GM18499 (cell line): Measurements from ENCODE around the gene GSAP.
A peak's percentile ranks its signal among the peaks of the same experiment; 100 is the strongest.
"Not testable (repeated sequence)": the region's sequence is repeated elsewhere in the genome, so short reads cannot be mapped to it uniquely, and the experiment has no call there.

ENCODE experiments used
- ATAC-seq: cut with Tn5 transposase; IDR thresholded peaks from one replicate; pipeline ENCODE4 v1.9.1; 2021; ENCODE audit warnings: moderate number of reproducible peaks; ENCODE audit not compliant: insufficient read depth, unreplicated experiment

The GSAP gene, protein sequence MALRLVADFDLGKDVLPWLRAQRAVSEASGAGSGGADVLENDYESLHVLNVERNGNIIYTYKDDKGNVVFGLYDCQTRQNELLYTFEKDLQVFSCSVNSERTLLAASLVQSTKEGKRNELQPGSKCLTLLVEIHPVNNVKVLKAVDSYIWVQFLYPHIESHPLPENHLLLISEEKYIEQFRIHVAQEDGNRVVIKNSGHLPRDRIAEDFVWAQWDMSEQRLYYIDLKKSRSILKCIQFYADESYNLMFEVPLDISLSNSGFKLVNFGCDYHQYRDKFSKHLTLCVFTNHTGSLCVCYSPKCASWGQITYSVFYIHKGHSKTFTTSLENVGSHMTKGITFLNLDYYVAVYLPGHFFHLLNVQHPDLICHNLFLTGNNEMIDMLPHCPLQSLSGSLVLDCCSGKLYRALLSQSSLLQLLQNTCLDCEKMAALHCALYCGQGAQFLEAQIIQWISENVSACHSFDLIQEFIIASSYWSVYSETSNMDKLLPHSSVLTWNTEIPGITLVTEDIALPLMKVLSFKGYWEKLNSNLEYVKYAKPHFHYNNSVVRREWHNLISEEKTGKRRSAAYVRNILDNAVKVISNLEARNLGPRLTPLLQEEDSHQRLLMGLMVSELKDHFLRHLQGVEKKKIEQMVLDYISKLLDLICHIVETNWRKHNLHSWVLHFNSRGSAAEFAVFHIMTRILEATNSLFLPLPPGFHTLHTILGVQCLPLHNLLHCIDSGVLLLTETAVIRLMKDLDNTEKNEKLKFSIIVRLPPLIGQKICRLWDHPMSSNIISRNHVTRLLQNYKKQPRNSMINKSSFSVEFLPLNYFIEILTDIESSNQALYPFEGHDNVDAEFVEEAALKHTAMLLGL

DNA sequence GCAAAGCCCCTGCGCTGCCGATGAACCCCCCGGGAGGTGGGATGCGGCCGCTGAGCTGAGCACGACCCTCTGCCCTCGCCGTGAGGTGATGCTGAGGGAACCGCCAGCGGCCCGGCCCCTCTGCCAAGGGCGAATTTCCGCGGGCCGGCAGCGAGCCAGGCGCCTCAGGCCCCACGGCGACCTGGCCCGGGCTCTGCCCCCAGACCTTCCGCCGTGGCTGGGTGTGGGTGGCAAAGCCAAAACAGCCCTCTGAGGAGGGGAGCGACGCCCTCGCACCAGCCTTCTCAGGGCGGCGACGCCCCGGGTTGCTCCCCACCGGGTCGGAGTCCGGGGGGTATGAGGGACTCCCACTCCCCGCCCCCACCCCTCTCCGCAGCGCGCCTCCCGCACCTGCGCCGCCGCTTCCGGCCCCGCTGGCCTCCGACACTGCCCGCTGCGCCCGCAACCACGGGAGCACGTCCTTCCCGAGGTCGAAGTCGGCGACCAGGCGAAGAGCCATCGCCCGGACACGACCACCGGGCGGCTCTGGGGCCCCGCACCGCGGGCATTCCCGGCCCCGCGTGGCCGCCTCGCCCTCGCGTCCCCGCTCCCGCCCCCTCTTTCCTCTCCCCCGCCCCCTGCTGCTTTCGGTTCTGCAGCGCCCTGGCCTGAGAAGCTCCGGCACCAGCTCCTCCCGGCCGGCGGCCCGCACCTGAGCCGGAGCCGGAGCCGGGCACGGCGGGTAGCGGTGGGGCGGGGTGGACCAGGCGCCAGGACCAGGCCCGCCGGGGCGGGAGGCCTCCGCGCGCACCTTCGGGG lies at the start of gene GSAP:
Gene GSAP (minus strand): TSS at position 527 of the 798 bp plus-strand sequence. CDS start 28 bp downstream, at position 499.
- no peak for ATAC-seq

DNA sequence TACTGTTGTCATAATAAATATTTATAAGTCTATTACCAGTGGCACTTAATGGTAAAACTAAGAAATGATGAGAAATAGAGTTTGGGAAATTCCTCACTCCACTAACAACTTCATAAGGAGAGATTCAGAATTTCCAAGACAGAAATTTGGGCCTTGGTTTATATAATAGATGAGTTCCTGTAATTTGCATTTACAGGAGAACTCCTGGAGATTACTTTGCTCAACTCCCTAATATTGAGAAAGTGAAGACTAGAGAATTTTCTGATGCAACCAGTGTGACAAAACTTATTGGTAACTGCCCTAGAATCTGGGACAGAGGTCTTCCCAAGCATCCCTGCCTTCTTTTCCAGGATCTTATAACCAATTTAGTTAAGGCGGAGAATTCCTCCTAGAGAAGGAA lies 49.1 kb upstream of the GSAP start:
- ATAC-seq = no peak

DNA sequence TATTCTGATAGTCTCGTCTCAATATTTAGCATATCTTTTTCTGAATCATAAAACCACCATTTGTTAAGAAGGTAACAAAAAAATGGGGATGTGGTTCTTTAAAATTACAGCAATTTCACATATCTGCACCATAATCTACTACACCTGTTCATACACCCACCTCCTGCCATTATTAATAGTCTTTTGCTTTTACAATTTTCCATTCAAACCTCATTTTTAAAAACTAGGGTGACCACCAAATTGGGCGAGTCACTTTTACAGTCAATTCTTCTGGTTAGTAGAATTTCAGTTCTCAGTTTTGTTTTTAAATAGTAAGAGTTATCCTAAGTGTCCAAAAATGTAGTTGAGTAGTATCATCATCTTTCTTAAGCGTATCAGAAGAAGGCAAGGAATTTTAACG lies 48.4 kb upstream of the GSAP start:
- ATAC-seq = peak; percentile 50

DNA sequence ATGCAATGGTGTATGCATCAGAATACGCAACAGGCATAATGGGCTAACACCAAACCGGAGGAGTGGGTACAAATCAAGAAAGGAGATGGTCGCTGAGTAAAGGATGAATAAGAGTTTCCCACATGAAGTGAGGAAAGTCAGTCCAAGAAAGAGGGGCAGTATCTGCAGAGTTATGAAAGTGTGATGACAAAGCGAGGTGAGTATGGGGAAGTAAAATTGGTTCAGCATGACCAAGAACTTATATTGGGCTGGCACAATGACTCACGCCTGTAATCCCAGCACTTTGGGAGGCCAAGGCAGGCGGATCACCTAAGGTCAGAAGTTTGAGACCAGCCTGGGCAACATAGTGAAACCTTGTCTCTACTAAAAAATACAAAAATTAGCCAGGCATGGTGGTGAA lies 47.5 kb upstream of the GSAP start:
- ATAC-seq = peak; percentile 52

DNA sequence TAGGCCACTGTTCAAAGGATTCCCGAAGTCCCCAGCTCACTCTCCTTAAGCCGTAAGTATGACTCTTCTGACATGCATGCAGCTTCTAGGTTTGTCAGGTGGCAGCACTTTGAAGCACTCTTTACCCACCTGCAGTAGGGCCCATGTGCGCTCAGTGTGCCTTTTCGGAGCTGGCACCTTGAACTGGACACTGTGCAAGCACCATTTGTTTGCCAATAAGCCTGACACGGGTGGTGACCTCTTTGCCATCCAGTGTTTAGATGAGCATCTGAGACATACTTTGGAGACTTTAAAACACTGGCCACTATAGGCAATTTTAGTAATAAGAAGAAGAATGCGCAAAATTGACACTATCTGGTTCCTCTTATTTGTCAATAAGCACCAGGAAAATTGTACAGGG lies 45.7 kb upstream of the GSAP start:
- ATAC-seq = no peak

DNA sequence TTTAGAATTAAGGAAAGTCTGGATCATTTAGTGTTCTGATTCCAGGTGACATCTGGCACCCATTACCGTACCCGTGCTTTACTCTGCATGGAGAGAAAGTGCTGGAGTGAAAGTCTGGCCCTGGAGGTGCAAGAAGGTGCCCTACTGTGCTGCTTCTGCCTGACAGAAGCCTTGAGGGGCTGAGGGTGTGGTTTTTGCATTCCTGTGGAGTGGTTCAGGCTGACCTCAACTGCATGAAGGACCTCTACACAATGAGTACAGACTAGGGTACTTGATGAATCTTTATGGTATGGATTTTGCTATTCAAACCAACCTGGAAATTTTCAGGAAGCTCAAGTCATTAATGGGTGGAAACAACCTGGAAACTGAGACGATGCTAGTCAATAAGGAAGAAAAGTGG lies 45.1 kb upstream of the GSAP start:
- ATAC-seq = no peak

DNA sequence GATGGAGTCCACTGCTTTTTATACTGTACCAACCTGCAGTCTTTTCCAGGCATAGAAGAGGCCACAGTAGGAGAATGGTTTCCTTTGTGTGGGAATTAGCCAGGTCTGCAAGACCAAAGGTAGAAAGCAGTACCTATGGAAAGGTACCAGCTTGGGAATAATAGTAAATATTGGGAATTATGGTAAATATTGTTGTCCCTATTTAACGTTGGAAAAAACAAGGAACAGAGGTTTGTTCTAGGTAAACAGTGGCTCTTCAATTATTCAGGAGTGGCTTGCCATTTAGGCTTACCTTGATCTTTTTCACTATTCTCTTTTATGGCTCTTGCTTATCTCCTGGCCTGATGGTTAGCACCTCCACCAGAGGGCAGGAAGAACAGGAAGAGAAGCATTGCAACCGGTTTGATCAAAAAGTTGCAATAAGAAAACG lies 43.9 kb upstream of the GSAP start:
- ATAC-seq = no peak

DNA sequence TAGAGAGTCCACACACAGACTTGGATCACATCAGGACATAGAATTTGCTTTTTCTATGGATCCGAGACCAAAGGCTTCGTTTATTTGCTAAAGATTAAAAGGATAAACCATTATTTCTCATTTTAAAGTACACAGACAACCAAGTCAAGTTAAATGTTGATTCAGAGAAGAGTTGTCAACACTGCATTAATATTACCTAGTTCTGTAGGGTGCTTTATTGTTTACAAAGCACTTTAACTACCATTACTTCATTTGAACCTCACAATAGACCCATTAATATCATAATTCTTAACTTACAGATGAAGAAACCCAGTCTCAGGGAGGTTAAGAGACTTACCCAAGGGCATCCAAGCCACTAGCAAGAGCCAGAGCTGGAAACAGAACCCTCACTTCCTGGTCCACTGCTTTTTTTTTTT lies 43.2 kb upstream of the GSAP start:
- ATAC-seq = no peak

DNA sequence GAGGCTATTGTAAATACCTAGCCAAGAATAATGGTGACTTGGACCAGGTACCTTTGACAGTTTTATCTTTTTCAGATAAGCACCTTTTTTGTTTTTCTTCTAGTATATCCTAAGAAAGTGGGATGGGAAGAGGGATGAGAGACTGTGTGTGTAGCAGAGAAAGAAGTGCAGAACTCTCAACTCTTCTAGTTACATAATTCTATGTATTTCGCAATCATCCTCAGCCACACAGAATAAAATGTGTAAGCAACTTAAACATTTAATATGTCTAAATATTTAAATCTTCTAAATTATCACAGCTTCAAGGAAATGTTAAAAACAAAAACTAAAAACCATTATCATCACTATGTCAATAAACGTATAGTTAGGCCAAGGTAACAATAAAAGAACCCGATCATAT lies 42.6 kb upstream of the GSAP start:
- no peak for ATAC-seq

DNA sequence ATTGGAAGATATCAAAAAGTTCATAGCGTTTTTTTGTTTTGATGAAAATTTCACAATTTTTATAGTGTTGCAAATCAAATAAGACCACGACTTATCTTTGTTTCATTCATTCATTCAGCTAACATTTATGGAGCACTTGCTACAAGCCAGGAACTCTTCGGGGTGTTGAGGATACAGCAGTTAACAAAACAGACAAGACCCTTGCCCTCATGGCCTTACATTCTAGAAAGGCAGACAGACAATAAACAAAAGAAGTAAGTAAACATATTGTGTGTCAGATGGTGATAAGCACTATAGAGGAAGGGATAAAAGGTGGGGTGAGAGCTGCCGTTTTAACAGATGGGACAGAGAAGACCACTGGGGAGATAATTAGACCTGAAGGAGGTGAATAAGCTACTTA lies 41.6 kb upstream of the GSAP start:
- ATAC-seq = no peak

DNA sequence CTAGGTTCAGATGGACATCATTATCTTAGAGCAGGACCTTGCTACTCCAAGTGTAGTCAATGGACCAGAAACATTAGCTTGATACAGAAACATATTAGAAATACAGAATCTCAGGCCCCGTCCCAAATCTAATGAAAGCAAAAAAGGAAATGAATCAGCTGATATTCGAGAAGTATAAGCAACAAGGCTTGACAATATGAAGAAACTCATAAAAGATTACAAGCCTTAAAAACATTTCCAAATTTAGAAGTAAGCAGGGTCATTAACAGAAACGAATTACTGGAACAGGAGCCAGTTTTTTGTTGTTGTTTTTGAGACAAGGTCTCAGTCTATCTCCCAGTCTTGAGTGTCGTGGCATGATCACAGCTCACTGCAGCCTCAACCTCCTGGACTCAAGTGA lies 40.5 kb upstream of the GSAP start:
- ATAC-seq = no peak

DNA sequence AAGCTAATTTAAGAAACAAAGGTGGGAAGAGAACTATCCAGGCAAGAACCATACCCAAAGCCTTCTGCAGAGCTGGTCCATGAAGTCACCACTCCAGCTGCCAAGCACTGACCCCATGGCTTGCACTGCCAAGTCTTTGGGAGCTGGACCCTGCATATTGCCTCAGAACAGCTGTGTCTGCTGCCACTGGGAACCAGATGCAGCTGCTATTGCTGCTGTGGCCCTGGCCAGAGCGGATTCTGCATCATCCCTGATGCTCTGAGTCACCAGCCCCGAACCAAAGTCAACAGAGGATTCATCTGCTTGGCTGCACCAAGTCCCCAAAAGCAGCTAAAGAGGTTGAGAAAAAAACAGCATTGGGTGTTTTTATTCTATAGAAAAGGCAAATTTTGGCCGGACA lies 39.2 kb upstream of the GSAP start:
- ATAC-seq = no peak

DNA sequence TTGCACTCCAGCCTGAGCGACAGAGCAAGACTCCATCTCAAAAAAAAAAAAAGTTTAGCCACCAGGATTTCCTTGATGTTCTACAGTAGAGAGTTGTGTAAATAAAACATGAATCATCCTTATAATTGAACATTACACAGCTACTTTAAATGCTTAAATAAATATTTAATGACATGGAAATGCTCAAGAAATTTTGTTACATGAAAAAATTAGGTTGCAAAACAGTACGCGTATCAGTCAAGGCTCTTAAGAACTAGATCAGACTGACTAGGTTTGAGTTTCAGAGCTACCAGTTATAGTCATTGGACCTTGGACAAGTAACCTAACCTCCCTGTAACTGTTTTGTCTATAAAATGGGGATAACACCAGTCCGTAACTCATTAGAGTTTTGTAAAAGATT lies 38.7 kb upstream of the GSAP start:
- ATAC-seq = no peak

DNA sequence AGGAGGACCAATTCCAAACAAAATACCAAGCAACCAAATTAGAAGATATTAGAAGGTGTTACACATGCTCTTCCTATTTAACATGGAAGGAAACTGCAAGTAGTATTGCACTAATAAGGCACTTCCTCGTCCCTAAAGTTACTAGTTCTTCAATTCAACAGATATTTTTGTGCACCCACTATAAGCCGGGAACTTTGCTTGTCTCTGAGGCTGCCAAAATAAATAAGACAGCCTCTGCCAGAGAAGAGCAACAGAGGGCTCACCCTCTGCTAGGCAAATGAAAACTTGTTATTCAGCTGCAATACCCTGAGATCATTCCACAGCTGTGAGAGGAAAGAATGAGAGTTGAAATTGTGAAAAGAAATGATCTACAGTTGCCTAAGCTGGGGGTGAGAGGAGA lies 37.4 kb upstream of the GSAP start:
- ATAC-seq = no peak

DNA sequence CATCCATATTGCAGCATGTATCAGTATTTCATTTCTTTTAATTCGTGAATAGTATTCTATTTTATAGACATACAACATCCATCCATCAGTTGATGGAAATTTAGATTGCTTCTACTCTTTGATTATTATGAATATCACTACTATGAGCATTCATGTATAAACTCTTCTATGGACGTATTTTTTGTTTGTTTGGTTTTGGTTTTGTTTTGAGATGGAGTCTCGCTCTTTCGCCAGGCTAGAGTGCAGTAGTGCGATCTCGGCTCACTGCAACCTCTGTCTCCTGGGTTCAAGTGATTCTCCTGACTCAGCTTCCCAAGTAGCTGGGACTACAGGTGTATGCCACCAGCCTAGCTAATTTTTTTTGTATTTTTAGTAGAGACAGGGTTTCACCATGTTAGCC lies 35.8 kb upstream of the GSAP start:
- ATAC-seq = not testable (repeated sequence)

DNA sequence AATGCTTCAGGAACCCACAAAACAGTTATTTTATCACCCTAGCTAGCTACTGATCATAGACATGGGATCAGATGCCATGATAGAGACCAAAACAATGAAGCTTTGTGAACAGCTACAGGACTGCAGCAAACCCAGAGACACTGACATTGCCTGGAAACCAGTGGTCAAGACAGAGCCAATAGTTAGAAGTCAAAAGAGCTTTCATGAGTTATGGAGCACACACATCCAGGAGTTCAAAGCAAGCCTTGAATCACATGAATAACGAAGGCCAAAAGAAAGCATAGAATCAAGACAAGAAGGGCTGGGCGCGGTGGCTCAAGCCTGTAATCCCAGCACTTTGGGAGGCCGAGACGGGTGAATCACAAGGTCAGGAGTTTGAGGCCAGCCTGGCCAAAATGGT lies 34.5 kb upstream of the GSAP start:
- no peak for ATAC-seq

DNA sequence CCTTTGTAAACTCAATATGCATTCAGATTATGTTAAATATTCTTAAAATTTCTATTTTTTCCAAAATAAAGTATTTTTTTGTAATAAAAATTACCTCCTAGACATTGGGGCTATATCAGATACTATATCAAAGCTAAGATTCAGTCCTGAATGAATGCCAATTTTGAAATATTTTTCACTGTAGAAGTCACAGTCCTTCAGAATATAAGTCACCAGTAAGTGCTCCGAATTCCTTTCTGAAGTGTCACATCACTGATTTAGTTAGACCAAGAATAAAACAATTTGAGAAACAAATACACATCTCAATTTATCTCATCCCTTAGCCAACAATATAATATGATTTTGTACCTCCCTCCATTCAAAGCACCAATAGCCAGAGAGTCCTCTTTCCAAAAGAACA lies 33.9 kb upstream of the GSAP start:
- no peak for ATAC-seq

DNA sequence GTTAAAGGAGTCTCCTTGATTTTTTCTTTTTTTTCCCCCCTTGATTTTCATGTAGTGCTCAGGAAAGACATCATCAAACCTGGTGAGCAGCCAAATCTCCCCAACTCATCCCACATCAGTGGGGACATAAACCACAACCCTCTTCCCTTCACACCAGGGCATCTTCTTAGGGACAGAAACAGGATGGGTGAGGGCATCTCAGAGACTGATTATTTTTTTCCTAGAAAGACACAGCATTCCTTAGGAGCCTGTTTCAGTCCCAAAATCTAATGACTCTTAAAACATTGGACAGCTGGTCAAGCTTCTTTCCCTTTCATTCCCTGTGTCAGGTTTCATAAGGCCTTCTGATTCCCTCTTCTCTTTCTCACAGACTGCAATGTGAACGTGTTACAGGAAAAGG lies 31.5 kb upstream of the GSAP start:
- no peak for ATAC-seq

DNA sequence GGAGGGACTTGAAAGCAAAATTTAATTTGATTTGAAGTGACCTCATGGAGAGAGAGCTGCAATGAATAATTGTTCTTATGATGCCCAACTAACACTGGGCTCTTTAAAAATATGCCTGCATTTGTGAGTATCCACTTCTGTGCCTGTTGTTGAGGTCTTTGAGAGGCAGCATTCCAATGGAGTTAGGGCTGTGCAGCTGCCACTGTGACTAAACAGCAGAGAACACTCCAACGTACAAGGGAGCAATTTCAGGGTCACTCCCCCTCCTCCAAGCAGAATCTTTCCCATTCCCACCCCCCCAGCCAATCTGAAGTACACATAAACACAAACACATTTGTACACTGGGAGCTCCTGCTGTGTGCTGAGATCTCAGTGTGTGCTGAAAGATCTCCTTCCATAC lies 28.0 kb upstream of the GSAP start:
- ATAC-seq = no peak

DNA sequence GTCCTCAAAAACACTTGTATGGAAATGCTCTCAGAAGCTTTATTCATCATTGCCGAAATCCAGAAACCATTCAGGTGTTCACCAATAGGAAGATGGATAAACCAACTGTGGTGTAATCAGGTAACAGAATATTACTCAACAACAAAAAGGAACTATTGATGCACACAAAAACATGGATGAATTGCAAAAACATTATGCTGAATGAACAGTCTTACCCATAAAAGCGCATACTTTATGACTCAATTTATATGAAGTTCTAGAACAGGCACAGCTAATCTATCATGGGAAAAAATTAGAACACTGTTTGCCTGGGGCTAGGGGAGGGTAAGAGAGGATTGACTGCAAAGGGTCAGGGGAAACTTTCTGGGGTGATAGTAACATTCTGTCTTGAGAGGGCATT lies 26.9 kb upstream of the GSAP start:
- ATAC-seq = no peak

DNA sequence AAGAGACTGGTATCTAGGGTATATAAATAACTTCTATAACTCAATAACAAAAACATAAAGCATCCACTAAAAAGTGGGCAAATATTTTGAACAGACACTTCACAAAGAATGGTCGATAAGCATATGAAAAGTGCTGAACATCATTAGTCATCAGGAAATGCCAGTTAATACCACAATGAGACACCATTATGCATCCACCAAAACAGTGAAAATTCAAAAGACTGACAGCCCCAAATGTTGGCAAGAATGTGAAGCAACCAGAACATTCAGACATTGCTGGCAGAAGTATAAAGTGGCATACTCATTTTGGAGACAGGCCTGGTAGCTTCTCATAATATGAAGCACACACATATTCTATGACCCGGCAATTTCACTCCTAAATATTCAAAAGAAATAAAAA lies 26.5 kb upstream of the GSAP start:
- ATAC-seq = no peak
